Chondrocyte (in vitro differentiated cells): ENCODE data around the gene ADGRB3. TPM values are rescaled to one million over a fixed set of nuclear protein-coding genes. Genes with fewer than 3 reads are reported as not detected.
"Not testable (repeated sequence)": the region's sequence is repeated elsewhere in the genome, so short reads cannot be mapped to it uniquely, and the experiment has no call there.

ENCODE experiments used
- DNase-seq: peaks from one replicate; pipeline ENCODE4 v3.0.0; 2021; ENCODE audit warnings: mixed read lengths, low spot score
- H3K27ac Mint-ChIP-seq: one replicate; pipeline ENCODE4 v1.8.0; 2021; ENCODE audit warnings: mild to moderate bottlenecking, moderate library complexity, mixed read lengths; ENCODE audit not compliant: unreplicated experiment
- H3K27me3 Mint-ChIP-seq: 2 replicates; pipeline ENCODE4 v1.8.0; 2021; ENCODE audit warnings: low read depth, mixed read lengths
- H3K36me3 Mint-ChIP-seq: 2 replicates; pipeline ENCODE4 v1.8.0; 2021; ENCODE audit warnings: low read depth, mixed read lengths
- H3K4me1 Mint-ChIP-seq: 2 replicates; pipeline ENCODE4 v1.8.0; 2021; ENCODE audit warnings: low read depth, mild to moderate bottlenecking, mixed read lengths
- H3K4me3 Mint-ChIP-seq: one replicate; pipeline ENCODE4 v1.8.0; 2021; ENCODE audit warnings: mild to moderate bottlenecking, moderate library complexity, mixed read lengths; ENCODE audit not compliant: unreplicated experiment
- H3K9me3 Mint-ChIP-seq: 2 replicates; pipeline ENCODE4 v1.8.0; 2021; ENCODE audit warnings: low read depth, mixed read lengths
- total RNA-seq: library from RNA; stranded (reverse); gene quantifications from 3 replicates; pipeline ENCODE4 v1.2.1, GENCODE V29; 2021
- TF ChIP-seq, protein P1 (sequence below): fragments of 200-600 bp; sonication (generic); IDR thresholded peaks from 2 replicates; pipeline ENCODE4 v1.5.0; 2021; ENCODE audit warnings: antibody characterized with exemption, mild to moderate bottlenecking, moderate library complexity

ADGRB3 gene
- total RNA-seq, 1 donor from 2014 or later: not detected

DNA sequence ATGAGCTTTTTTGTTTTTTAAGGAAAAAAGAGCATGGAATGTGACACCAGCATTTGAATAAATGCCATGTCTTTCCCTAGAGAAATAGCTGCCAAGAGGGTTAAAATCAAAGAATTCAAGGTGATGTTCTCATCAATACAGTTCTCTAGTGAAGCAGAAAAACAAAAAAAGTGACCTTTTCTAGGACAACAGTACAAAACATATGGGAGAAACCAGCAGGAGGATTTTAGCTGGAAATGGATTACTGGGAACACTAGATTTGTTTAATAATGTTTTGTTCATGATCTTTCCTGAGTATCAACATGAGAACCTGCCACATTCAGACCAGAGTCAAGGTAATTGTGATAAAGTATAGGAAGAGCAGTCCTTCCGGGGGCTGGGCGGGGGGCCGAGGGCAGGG lies 789.5 kb downstream of the ADGRB3 start:
- Mint-ChIP-seq H3K27ac (no peak overlapping the region), H3K4me1 (no peaks in the 10 kb centered on the region), H3K4me3 (no peak overlapping the region), H3K27me3 (peaks cover 8% of the 10 kb centered on the region), H3K36me3 (no peaks in the 10 kb centered on the region), H3K9me3 (no peaks in the 10 kb centered on the region)
- no peak for DNase-seq
- TF ChIP-seq, protein P1, sequence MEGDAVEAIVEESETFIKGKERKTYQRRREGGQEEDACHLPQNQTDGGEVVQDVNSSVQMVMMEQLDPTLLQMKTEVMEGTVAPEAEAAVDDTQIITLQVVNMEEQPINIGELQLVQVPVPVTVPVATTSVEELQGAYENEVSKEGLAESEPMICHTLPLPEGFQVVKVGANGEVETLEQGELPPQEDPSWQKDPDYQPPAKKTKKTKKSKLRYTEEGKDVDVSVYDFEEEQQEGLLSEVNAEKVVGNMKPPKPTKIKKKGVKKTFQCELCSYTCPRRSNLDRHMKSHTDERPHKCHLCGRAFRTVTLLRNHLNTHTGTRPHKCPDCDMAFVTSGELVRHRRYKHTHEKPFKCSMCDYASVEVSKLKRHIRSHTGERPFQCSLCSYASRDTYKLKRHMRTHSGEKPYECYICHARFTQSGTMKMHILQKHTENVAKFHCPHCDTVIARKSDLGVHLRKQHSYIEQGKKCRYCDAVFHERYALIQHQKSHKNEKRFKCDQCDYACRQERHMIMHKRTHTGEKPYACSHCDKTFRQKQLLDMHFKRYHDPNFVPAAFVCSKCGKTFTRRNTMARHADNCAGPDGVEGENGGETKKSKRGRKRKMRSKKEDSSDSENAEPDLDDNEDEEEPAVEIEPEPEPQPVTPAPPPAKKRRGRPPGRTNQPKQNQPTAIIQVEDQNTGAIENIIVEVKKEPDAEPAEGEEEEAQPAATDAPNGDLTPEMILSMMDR: no peak

DNA sequence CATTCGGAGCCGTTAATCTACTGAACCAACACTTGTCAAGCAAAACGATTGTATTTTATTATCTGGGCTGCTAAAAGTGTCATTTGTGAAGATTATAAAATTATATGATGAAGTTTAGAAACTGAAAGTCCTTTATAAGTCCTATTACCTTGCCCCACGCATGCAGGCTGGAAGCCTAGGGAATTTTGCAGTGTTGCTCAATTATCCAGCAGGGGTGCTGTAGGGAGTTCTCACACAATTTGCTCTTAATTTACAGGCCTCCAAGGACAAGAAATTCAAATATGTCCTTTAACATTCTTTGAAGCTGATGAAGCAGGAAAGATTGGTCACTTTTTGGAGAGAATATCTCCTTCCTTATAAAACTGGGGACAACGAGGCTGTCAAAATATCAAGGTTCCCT lies 792.8 kb downstream of the ADGRB3 start:
- Mint-ChIP-seq H3K4me1 (no peaks in the 10 kb centered on the region), H3K9me3 (no peaks in the 10 kb centered on the region), H3K27me3 (peaks cover 3% of the 10 kb centered on the region), H3K27ac (no peak overlapping the region), H3K36me3 (no peaks in the 10 kb centered on the region), H3K4me3 (no peak overlapping the region)
- TF ChIP-seq, protein P1: no peak
- DNase-seq: no peak

DNA sequence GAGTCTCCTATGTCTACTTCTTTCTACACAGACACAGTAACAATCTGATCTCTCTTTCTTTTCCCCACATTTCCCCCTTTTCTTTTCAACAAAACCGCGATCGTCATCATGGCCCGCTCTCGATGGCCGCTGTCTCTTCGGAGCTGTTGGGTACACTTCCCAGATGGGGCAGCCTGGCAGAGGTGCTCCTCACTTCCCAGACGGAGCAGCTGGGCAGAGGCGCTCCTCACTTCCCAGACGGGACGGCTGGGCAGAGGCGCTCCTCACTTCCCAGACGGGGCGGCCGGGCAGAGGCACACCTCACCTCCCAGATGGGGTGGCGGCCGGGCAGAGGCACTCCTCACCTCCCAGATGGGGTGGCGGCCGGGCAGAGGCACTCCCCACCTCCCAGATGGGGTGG lies 797.1 kb downstream of the ADGRB3 start:
- not testable (repeated sequence) for H3K4me3 Mint-ChIP-seq, H3K36me3 Mint-ChIP-seq, H3K4me1 Mint-ChIP-seq, H3K9me3 Mint-ChIP-seq, H3K27ac Mint-ChIP-seq, H3K27me3 Mint-ChIP-seq, DNase-seq

DNA sequence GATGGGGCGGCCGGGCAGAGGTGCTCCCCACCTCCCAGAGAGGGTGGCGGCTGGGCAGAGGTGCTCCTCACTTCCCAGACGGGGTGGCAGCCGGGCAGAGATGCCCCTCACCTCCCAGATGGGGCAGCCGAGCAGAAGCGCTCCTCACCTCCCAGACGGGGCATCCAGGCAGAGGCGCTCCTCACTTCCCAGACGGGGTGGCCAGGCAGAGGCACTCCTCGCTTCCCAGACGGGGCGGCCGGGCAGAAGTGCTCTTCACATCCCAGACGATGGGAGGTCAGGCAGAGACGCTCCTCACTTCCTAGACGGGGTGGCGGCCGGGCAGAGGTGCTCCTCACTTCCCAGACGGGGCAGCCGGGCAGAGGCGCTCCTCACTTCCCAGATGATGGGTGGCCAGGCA lies 798.0 kb downstream of the ADGRB3 start:
- H3K27me3 Mint-ChIP-seq, H3K9me3 Mint-ChIP-seq, H3K4me1 Mint-ChIP-seq, DNase-seq, H3K36me3 Mint-ChIP-seq, H3K4me3 Mint-ChIP-seq, H3K27ac Mint-ChIP-seq: not testable (repeated sequence)

DNA sequence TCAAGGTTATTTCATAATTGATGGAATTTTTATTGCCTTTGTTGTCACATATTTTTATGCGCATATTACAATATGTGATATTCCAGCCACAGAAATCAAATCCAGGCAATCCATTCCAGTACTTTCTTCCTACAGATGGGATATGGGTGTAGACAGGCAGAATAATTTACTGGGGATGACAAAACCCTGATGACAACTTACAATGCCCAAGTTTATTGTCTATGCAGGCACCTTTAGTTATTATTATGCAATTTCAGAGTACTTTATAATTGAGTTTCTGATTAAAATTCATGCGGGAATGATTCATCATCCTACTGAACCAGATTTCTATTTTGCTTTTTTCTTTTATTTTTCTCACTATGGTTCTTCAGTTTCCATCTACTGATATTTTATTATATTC lies 803.0 kb downstream of the ADGRB3 start:
- Mint-ChIP-seq H3K36me3 (no peaks in the 10 kb centered on the region), H3K4me1 (no peaks in the 10 kb centered on the region), H3K9me3 (peaks cover 11% of the 10 kb centered on the region), H3K27ac (no peak overlapping the region), H3K27me3 (peaks cover 8% of the 10 kb centered on the region), H3K4me3 (no peak overlapping the region)
- no peak for DNase-seq
- TF ChIP-seq, protein P1: no peak
